Islet of Langerhans (tissue), 1 donor: ENCODE data around the gene ENPP7.

ENCODE experiments used
- FAIRE-seq: peaks from one replicate; lab custom pipeline; 2011; peaks lifted over from hg19 to GRCh38; lab: Jason Lieb, UNC

ENPP7 gene

DNA sequence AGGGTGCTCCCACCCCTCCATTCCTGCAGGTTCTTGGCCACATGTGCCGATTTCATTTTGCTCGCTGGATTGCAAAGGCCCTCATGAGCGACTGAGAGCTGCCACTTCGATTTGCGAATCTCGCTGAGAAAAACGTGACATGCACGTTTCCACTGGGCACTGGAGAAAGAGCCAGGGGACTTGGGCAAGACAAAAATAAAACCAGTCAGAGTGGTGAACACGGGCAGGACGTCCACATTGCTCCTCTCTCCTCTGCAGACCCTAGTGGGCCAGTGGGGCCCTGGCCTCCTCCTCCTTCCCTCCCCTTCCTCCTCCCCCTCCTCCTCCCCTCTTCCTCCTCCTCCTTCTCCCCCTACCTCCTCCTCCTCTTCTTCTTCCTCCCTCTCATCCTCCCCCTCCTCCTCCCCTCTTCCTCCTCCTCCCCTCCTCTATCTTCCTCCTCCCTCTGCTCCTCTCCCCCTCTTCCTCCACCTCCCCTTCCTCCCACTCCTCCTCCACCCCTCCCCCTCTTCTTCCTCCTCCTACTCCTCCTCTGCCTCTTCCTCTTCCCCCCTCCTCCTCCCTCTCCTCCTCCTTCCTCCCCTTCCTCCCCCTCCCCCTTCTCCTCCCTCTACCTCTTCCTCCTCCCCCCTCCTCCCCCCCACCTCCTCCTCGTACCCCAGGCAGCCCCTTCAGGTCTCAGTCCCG is 28.1 kb upstream of the ENPP7 start:
- no peak for FAIRE-seq

DNA sequence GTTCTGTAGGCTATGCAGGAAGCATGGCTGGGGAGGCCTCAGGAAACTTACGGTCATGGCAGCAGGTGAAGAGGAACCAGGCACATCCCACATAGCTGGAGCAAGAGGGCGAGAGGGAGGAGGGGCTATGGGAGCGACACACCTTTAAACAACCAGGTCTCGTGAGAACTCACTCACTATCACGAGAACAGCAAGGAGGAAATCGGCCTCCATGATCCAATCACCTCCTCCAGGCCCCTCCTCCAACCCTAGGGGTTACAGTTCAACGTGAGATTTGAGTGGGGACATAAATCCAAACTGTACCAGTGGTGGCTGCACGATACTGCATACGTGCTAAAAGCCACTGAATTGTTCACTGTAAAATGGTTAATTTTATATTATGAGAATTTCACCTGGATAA is 26.1 kb upstream of the ENPP7 start:
- FAIRE-seq = no peak

DNA sequence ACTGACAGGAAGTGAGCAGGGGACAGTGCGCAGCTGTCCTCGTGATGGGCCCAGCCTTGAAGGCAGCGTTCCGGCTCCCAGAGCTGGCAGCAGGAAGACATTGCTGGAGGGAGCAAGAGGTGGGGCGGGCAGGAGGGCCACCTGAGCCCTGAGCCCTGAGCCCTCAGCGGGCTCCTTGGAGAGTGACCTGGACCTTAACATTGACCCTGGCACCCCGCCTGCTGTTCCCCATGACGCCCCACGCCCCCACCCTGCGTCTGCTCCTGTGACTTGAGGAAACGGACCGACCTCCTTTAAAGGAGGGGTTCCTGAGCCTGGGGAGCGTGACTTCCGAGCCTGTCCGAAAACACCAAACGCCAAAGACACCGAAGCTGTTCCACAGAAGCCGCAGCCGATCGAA is 25.1 kb upstream of the ENPP7 start:
- no peak for FAIRE-seq

GRCh38 chr17:79706931-79707850 is 23.6 kb upstream of the ENPP7 start:
- FAIRE-seq = no peak

- FAIRE-seq = peak; percentile 97
Measured at GRCh38 chr17:79707931-79708891, 22.5 kb upstream of the ENPP7 start.

GRCh38 chr17:79711715-79712305 is 18.9 kb upstream of the ENPP7 start:
- no peak for FAIRE-seq

- FAIRE-seq = no peak
Measured at GRCh38 chr17:79713391-79713790, 17.4 kb upstream of the ENPP7 start.

DNA sequence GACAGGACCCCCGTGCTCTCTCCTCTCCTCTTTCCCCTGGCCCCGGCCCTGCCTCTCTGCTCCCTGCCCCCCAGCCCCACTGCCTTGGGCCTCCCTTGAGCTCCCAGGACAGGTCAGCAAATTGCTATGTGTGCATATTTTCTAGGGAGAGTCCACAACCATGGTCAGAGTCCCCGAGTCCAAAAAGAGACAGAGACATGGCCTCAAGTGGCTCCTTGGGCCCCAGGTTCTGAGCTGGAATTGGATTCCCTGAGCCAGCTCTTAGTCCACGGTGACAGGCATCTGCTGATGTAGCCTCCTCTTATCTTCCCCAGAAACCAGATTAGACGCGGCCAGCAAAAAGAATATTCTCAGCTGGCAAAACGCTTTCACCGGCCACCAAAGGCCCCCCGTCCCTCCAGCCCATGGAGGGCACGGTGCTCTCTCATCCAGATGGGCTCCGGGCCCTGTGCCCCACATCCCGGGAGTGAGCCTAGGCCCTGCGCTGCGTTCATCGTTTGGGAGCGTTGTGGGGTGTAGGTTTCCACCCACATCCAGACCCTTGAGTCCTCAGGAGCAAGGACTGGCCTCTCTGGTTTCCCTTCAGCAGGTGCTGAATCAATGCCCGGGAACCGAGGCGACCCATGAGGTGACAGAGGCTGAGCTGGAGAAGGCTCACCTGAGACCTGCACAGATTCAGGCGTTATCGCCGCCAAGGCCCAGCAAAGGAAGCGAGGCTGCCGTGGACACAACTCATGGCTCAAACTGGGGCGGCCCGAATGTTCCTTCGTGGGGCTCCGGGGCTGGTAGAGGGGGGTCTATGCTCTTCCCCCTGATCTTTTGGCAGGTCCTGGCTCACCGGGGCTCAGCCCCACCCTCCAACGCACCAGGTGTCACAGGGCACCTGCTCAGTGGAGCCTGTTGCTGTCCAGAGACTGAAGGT is 16.3 kb upstream of the ENPP7 start:
- no peak for FAIRE-seq

GRCh38 chr17:79715098-79715942 is 15.4 kb upstream of the ENPP7 start:
- no peak for FAIRE-seq

DNA sequence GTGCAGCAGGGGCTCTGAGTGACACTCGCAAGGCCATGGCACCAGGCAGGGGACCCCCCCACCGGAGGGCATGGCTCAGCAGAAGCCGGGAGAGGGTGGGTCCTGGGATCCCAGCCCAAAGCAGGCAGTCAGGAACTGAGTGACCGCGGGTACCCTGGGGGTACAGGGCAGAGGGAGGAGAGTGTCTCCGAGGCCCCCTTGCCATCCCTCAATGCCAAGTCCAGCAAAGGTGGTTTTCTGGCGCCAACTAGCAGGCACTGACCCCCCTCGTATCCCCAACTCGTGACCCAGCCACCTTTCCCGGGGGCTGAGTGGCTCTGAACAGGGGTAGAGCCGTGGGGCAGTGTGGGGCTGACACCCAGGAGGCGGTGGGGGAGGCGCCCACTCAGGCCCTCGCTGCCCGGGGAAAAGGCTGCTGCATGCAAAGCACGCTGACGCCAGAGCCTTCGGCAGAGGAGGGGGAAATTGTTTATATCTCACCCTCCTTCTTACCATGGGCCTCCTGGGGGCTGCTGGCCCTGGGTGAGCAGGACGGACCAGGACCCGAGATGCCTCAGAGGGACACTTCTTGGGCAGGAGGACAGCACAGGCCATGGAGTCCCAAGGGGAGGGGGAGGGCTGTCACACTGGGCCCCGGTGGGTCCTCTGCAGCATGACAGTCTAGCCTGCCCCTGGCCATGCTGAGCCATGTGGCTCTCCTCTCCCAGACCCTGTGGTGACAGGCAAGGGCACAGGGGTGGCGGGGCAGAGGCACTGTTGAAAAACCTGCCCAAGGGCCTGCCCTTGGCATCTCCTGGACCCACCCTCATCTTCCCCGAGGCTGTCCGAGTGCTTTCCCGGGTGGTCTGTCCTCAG is 14.6 kb upstream of the ENPP7 start:
- FAIRE-seq = no peak

- FAIRE-seq = no peak
Measured at GRCh38 chr17:79720705-79721292, 9.9 kb upstream of the ENPP7 start.

DNA sequence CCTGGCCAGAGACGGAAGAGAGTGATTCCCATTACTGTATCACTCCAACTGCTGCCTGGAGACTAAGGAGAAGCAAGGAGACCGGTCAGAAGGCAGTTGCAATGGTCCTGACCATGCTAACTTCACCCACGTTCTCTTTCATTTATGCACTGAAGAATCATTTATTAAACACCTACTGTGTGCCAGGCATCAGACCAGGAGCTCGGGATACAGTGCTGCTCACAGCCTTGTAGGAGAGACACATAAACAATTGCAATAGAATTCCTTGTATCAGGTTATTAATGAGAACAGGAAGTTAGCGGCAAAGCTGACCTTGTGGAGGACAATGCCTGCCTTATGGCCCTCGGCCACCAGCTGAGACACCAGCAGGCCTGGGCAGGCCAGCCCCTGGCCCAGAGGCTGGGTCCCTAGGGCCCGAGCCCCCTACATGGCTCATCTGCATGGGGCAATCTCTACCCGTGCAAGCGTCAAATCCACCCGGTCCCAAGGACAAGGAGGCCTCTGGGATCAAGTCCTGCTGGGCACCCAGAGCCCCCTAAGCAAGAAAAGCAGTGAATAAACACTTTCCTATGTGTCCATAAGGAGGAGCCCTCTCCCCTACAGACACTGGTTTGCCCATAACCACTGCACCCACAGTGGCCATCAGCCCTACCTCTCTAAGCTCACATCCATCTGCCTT is 8.6 kb upstream of the ENPP7 start:
- FAIRE-seq = no peak

- no peak for FAIRE-seq
Measured at GRCh38 chr17:79722787-79723186, 8.0 kb upstream of the ENPP7 start.

- peak; percentile 99 for FAIRE-seq
Measured at GRCh38 chr17:79728169-79728907, 2.4 kb upstream of the ENPP7 start.

- FAIRE-seq = no peak
Measured at GRCh38 chr17:79728908-79729471, 1.8 kb upstream of the ENPP7 start.

- no peak for FAIRE-seq
Measured at GRCh38 chr17:79729761-79730160, 982 bp upstream of the ENPP7 start.

GRCh38 chr17:79730437-79730768 is 340 bp upstream of the ENPP7 start:
- no peak for FAIRE-seq
